Glomerular visceral epithelial cell (primary cell): ENCODE data around the gene LRRC14B.

Experiments used
- DNase-seq: peaks from one replicate; pipeline ENCODE4 v3.0.0-alpha.2; 2016; ENCODE audit errors: extremely low spot score

The LRRC14B gene

GRCh38 chr5:191036-191948, at the start of gene LRRC14B:
LRRC14B (plus strand) TSS chr5:191495; CDS start chr5:191539, 44 bp downstream.
- DNase-seq = no peak

DNA sequence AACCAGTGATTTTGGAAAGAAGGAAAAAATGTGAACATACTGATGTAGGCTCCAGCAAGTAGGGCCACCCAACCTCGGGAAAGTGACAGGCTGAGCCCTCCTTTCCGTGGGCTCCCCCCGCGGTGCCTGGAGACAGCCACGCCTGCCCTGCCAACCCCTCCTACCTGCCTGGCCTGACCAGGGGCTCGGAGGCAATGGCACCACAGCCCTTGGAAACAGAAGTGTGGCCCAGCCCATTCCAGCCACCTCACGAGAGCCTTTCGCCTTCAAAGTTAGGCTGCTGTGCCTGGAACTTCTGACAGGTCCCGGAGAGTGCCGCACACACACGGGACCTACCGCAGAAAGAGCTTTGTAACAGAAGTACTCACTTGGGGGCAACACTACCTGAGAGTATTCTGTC, 49.5 kb upstream of the LRRC14B start:
- no peak for DNase-seq

- no peak for DNase-seq
Observed at GRCh38 chr5:142246-142810, 49.0 kb upstream of the LRRC14B start.

DNA sequence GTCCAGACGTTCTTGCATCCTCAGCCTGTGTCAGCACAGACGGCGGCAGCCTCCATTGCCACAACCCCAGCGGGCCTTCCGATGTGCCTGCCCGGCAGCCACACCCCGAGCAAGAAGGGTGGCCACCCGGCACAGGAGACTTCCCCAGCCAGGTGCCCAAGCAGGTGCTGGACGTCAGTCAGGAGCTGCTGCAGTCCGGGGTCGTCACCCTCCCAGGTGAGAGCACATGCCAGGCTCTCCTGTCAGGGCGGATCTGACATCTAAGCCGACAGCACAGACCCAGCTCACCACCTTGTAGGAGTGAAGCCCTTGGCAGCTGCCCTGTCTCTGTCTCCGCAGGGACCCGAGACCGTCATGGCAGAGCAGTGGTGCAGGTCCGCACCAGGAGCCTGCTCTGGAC, 48.3 kb upstream of the LRRC14B start:
- no peak for DNase-seq

DNA sequence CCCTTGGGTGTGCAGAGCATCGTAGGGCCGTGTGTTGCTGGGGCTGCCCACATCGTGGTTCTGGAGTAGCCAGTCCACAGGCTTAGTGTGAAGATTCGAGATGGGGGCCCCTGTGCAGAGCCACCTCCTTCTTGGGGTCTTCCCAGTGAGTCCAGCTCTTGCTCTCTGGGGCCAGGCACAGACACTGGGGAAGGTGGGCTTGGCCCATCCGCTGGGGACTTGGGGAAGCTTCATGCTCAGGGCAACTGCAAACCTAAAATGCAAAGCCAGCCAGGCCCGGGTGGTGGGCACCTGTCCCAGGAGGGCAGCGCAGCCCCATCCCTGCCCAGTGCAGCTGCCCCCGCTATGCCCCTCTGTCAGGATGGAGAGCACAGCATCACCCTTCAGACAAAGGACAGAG, 46.4 kb upstream of the LRRC14B start:
- DNase-seq = no peak

GRCh38 chr5:145585-146323, 45.5 kb upstream of the LRRC14B start:
- DNase-seq = no peak

GRCh38 chr5:147751-148150, 43.5 kb upstream of the LRRC14B start:
- no peak for DNase-seq

GRCh38 chr5:149745-150485, 41.4 kb upstream of the LRRC14B start:
- DNase-seq = no peak

DNA sequence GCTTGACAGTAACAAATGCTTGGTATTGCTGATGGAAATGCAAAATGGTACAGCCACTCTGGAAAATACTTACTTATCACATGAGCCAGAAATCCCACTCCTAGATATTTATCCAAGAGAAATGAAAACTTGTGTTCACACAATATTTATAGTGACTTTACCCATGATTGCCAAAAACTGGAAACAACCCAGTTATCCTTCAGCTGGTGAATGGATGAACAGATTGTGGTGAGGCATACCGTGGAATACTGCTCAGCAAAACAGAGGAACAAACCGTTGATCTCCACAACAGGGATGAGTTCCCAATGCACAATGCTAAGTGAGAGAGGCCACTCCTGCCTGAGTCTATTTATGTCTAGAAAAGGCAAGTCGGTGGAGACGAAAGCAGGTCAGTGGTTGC, 40.5 kb upstream of the LRRC14B start:
- no peak for DNase-seq

GRCh38 chr5:152077-152476, 39.2 kb upstream of the LRRC14B start:
- no peak for DNase-seq

- peak; percentile 66 for DNase-seq
Observed at GRCh38 chr5:153256-153655, 38.0 kb upstream of the LRRC14B start.

- no peak for DNase-seq
Observed at GRCh38 chr5:154236-154635, 37.1 kb upstream of the LRRC14B start.

- DNase-seq = no peak
Observed at GRCh38 chr5:154826-155225, 36.5 kb upstream of the LRRC14B start.

- no peak for DNase-seq
Observed at GRCh38 chr5:155651-156410, 35.5 kb upstream of the LRRC14B start.

DNA sequence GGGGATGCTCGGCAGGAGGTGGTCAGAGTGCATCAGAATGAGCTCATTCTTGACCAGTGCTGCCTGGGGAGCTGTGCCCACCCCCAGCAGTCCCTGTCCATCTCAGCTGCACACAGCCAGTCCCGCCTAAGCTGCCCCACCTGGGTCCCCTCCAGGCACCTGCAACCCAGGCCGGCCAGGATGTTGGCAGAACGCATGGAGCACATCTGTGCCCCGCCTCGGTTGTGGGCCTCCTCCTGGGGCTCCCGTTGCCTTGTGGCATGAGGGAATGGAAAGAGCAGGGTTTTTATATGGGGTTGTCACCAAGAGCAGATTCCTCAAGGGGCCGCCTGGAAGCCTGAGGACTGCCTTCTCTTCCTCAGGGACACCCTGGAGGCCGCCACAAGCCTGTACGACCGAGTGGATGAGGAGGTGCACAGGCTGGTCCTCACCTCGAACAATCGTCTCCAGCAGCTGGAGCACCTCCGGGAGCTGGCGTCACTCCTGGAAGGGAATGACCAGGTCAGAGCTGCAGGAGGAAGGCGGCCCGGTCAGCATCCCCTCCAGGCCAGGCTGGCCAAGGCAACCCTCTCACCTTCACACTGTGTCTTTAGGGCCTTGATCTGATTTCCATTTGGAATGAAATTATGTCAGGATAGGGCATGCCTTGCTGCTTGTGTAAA, 34.8 kb upstream of the LRRC14B start:
- DNase-seq = peak; percentile 35

- no peak for DNase-seq
Observed at GRCh38 chr5:157126-157715, 34.1 kb upstream of the LRRC14B start.

GRCh38 chr5:157801-158200, 33.5 kb upstream of the LRRC14B start:
- no peak for DNase-seq

GRCh38 chr5:158807-159447, 32.4 kb upstream of the LRRC14B start:
- DNase-seq = no peak

DNA sequence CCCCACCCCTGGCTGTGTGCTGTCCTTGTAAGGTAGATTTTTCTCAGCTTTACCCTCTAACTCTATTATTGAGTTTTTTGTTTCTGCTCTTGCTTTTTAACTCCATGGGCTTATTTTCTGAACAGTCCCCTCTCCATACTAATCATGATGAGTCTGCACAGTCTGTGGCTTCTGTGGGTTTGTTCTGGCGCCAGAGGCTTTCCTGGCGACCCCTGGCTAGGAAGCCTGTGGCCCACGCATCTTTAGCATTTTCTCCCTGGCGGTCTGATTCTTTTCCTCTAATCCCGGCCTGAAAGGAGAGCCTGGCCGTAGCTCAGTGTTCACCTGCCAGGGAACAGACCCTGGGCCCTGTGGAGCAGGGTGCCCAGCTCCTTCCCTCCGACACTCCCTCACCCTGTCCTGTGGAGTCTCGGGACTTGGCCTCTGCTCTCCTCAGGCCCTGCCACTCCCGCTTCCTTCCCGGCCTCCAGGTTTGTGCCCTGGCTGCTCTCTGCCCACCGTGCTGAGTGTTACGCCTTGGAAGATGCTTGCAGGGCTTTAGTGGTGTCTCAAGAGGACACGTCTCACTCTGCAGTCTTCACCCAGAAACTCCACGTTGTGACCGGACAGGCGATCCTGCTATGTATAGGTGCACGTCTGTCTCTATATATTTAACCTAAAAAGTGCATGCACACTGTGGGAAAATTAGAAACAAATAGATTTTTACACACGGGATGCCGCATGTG, 31.7 kb upstream of the LRRC14B start:
- DNase-seq = peak; percentile 73
